Body of pancreas (tissue), 4 donors: ENCODE data around the gene ZXDC.

Experiments
- CTCF ChIP-seq, 7 experiments: fragments of 450-650 bp in 4 of 7; fragments of 200-600 bp in 3 of 7; sonication (generic) in 3 of 7; IDR thresholded peaks; one replicate each; pipeline ENCODE4 v1.5.1; 2016 to 2019; ENCODE audit warnings: antibody characterized with exemption in 7 of 7
- POLR2A ChIP-seq, 3 donors: fragments of 450-650 bp; IDR thresholded peaks; one replicate each; pipeline ENCODE4 v1.6.1; 2016; ENCODE audit warnings: antibody characterized with exemption in 3 of 3, mild to moderate bottlenecking in 2 of 3

DNA sequence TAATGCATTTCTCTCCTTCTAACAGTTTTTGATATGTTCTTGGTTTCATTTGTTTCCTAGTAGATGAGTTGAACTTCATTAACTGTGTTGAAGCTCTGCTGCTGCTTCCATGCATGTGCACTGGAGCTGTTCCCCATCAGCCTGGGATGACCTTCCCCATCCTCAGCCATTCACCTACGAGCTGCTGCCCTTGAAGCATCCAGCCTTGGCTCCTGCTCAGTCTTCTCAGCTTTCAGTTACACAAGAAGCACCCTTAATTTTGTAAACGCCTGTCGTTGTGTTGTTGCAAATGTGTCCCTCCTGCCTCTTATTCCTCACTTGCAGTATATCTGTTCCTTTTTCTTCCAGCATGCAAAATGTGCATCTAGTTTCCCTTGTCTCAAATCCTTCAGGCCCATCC is 8.5 kb upstream of the ZXDC start:
- TF ChIP-seq POLR2A (IDR thresholded peaks at IDR 0.05) (no peak), CTCF (IDR thresholded peaks at IDR 0.05) (no peak)
